ENCODE measurements around the gene AGTPBP1.
"Not testable (repeated sequence)": the region's sequence is repeated elsewhere in the genome, so short reads cannot be mapped to it uniquely, and the experiment has no call there.

Gene AGTPBP1

DNA sequence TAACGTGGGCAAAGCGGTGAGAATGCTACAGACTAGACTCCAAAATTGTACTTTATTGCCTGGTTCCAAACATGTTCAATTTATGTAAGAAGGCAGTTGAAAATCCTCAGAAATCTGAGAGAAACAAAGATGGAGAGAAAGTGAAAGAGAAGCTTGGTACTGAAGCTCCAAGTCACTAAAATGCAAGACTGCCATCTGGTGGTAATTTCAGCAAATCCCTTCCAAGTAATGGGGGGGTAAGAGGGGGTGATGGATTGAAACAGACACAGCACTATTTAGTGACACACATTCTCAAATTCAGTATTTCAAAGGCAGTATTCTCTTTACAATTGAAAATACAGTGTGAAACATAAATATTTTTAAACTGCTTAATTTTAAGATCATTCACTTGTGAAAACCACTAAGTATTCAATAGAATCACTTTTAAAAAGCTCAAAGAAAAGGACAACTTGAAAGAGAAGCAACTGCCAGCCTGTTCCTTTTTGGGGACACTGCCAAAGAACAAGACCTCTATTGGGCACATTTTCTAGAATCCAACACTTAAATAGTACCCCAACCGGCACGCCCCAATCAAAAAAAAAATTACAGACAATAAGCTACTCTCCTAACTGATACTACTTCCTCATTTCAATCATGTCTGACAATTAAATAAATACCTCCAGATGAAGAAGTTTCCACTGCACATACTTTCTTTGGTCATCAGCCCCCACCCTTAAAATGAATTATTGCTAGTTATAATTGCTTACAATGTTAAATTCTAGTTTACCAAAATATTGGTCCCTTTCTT is 131.5 kb downstream of the AGTPBP1 start:
- DNase-seq, result peak in 5 of 6 experiments; percentile 3 to 72 (median 51)

DNA sequence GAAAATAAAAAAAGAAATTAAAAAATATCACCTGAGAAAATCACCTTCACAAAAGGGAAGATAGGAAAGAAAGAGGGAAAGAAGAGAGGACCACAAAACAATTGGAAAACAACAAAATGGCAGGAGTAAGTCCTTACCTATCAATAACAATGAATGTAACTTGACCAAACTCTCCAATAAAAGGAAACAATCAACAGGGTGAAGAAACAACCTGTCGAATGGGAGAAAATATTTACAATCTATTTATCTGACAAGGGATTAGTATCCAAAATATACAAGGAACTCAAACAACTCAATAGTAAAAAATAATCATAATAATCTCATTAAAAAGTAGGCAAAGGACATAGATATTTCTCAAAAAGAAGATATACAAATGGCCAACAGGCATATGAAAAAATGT is 135.8 kb downstream of the AGTPBP1 start:
- DNase-seq, result no peak

DNA sequence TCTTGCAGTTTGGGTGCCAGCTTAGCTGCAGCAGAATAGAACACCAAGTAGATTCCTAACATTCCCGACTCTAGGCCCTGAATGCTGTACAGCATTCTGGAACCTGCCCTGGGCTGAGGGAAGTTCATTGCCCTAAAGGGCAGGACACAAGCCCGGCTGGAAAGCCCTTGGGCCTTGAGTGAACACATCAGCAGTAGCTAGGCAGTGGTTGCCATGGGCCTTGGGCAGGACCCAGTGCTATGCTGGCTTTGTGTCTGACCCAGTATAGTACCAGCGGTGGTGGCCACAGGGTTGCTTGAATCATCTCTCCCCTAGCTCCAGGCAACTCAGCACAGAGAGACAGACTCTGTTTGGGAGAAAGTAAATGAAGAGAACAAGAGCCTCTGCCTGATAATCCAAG is 137.8 kb downstream of the AGTPBP1 start:
- no peak for DNase-seq

DNA sequence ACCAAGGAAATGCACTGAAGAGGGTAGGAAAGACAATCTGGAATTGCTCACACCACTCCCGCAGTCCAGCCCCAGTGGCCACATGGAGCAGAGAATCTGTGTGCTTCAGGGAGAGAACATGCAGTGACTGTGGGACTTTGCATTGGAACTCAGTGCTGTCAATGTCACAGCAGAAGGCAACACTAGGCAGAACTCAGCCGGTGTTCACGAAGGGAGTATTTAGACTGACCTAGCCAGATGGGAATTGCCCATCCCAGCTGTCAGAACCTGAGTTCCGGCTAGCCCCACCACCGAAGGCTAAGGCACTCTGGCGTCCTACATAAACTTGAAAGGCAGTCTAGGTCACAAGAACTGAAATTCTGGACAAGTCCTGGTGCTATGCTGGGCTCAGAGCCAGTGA is 139.0 kb downstream of the AGTPBP1 start:
- DNase-seq, result no peak

DNA sequence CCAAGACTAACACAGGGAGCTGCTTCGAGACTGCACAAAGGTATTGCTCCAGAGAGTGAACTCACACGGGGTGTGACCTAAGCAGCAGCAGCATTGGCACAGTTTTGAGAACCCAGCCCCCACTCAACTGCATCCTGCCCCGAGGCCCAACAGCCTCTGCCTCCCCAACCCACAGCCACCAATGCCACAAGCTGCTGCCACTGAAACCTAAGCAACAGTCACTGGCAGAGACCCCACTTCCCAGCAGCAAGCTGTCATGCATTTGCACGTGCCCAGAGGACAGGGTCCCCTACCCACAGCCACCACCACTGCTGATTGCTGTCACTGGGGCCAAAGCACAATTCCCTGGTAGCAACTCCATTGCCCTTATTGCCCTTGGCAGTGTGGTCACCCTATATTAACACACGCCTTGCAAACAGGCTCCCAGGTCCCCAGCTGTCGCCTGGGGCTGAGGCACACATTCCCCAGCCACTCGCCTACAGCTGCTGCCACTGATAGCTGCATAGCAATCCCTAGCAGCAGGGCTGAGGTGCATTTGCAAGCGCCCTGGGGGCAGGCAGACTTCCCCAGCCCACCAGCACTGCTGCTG is 141.0 kb downstream of the AGTPBP1 start:
- DNase-seq, result no peak

DNA sequence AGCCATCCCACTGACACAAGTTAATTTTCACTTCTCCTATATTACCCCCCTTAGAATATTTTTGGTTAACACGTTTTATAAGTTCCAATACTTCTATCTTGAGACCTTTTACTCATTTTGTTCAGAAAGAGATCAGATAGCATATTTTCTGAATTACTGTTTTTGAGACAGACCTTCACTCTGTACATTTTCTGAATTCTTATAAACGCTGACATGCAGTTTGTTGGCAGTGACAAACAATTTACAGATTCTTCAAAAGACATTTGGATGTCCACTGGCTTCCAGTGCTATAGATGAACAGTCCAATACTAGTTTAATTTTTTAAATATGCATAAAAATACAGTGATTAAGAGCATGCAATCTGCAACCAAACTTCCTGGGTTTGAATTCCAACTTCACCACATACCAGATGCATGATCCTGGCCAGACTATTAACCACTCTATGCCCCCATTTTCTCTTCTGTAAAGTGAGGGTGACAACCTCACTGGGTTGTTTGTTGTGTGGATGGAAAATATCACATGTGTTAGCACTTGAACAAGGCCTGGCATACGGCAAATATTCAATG is 142.1 kb downstream of the AGTPBP1 start:
- no peak for DNase-seq

DNA sequence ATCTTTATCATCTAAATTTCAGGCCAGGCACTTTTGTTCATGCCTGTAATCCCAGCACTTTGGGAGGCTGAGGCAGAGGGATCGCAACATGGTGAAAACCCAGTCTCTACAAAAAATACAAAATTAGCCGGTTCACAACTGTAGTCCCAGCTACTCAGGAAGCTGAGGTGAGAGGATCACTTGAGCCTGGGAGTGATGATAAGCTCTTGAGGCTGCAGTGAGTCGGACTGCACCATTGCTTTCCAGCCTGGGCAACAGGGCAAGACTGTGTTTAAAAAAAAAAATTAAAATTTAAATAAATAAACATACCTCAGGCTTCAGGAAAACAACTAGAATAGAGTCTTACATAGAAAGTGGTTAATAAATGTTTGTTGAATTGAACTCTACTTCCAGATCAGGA is 147.4 kb downstream of the AGTPBP1 start:
- no peak for DNase-seq

DNA sequence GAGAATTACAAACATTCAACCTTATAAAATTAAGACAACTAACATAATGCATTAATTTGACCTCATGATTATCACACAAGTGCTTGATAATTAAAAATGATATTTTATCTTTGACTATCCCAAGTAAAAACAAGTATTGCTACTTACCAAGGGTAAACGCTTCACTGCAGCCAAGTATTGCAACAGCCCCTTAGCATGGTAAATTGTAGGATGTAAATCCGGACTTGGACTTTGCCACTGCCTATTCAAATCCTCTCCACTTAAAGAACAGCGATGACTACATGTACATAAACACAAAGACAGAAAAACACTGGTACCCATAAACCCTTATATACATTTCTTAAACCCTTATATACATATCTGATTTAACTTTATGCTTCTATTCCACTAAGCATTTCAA is 155.1 kb downstream of the AGTPBP1 start:
- no peak for DNase-seq

DNA sequence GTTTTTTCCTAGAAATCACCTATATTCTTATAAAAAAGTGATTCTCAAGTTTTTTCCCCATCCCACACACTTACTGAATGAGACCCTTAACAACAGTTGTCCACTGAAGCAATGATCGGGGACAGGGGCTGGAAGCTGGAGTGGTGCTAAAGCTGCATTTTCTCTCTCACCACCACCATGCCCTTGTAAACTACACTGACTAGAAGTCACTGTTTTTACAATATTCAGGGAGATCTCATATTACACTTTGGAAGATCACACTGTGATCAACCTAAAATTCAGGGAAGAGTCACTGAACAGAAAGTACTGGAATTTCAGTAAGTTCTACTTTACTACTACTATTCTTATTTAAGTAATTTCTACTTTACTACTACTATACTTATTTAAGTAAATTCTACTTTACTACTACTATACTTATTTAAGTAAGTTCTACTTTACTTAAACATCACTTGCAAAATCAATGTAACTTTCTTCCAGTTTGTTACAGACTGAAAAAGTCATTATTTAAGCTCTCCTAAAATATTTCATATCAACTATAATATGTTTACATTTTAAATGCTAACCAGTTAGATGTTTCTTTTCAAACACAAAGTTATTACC is 164.3 kb downstream of the AGTPBP1 start:
- DNase-seq, result no peak

DNA sequence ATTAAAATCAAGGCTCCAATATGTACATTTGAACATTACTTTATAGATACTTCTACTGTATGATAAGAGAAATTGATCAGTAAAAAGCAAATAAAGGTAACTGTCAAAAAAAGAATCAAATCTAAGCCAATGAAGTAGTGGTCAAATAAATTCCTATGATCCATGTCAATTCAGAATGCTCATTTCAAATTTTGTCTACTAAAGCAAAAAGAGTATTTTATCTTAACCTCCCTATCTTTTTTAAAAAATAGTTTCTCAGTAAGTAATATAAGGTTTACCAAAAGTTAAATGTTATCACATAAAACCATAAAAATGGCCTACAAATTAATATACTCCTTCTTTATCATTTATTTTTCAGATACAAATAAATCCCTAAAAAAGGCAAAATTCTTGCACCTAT is 165.9 kb downstream of the AGTPBP1 start:
- no peak for DNase-seq

DNA sequence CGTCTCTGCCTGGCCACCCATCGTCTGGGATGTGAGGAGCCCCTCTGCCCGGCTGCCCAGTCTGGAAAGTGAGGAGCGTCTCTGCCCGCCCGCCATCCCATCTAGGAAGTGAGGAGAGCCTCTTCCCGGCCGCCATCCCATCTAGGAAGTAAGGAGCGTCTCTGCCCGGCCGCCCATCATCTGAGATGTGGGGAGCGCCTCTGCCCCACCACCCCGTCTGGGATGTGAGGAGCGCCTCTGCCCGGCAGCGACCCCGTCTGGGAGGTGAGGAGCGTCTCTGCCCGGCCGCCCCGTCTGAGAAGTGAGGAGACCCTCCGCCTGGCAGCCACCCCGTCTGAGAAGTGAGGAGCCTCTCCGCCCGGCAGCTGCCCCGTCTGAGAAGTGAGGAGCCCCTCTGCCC is 168.2 kb downstream of the AGTPBP1 start:
- DNase-seq, result not testable (repeated sequence)

DNA sequence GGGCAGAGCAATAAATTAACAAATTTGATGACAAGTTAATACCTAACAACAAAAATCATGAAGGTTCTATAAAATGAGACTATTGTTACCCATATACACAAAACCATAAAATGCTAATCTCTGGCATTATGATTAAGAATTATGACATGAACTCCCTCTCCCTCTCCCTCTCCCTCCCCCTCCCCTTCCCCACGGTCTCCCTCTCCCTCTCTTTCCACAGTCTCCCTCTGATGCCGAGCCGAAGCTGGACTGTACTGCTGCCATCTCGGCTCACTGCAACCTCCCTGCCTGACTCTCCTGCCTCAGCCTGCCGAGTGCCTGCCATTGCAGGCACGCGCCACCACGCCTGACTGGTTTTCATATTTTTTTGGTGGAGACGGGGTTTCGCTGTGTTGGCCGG is 168.8 kb downstream of the AGTPBP1 start:
- not testable (repeated sequence) for DNase-seq

DNA sequence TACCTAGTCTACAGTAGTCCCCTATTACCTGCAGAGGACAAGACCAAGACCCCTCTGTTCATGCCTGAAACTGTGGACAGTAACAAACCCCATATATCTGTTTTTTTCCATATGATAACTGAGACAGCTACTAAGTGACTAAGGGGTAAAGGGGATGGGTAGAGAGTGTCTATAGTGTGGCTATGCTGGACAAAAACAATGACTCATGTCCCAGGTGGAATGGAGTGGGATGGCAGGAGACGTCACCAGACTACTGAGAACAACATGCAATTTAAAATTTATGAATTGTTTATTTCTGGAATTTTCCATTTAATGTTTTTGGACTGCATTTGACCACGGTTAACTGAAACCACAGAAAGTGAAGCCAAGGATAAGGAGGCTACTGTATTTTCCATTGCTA is 171.8 kb downstream of the AGTPBP1 start:
- no peak for DNase-seq

DNA sequence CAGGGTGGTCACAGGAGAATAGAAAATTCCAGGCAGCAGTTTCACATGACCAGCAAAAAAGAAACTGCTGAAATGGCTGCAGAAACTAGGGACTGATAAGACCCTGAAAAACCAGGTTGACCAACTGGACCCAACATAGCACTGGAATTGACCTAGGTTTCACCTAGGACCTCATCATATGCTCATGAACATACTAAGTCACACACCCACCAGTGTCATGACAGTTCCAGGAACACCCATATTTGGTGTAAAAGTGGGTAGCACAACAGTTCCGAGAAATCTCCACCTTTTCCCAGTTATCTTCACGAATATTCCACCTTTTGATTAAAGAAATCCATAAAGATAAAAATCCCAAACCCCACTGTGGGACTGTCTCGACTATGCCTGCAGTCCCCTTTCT is 182.2 kb downstream of the AGTPBP1 start:
- DNase-seq, result no peak

DNA sequence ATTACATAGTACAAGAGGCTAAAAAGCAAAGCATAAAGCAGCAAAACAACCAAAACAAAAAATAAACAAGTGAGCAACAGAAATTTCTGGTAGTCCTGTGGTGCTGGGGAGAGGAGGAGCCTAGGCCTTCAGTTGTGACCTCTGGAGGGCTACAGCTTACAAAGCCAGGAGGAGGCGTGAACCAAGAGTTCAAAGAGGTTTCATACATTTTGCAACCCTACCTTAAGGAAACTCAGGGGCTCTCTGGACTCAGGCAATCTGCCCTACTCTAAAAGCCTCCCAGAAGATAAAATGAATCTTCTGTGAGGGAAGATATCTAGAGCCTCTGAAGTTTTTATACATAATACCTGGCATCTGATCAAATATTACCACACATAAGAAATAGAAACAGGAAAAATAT is 187.4 kb downstream of the AGTPBP1 start:
- DNase-seq, result no peak

DNA sequence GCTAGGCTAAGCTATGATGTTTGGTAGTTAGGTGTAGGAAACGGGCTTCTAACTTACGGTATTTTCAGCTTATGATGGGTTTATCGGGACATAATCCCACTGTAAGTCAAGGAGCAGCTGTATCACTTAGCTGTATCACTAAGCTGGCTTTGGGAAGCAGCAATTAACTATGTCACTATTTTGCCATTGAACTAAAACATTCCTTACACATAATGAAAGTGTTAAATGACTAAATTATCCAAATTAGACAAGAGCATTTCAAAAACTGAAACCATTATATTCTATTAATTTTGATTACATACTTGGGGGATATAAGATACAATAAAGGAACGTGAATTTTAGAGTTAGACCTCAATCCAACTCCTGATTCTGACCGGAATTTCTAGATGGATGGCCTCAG is 188.3 kb downstream of the AGTPBP1 start:
- no peak for DNase-seq

DNA sequence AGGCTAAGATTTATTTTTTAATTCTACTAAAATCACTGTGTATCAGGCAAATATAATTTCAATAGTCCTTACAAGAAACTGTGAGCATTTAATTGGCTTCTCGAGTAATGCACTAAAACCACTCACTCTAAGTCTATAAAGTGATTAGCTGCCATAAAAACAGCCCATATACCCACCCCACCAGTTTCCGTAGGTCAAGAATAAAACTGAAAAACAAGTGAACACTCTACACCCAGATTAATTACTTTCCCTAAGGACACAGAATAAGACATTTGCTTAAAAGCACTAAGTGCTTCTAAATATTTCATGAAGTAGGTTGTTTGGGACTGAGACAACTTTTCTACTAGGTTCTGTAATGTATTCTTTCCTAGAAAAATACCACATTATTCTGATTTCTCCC is 194.2 kb downstream of the AGTPBP1 start:
- DNase-seq, result no peak

DNA sequence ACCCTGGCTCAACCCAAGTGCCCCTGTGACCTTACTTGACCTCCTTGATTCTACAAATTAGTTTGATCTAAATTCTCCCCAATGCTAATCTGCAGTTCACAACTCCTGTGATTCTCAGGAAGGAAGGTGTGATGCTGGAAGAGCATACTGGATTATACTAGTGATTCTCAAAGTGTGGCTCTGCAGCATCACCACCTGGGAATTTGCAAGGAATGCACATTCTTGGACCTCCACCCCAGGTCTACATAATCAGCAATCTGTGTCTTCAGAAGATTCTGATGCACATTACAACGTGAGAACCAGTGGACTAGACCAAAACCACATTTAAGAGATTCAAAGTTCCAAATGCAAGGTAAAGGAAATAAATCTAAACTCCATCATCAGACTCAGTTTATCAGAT is 198.6 kb downstream of the AGTPBP1 start:
- no peak for DNase-seq

DNA sequence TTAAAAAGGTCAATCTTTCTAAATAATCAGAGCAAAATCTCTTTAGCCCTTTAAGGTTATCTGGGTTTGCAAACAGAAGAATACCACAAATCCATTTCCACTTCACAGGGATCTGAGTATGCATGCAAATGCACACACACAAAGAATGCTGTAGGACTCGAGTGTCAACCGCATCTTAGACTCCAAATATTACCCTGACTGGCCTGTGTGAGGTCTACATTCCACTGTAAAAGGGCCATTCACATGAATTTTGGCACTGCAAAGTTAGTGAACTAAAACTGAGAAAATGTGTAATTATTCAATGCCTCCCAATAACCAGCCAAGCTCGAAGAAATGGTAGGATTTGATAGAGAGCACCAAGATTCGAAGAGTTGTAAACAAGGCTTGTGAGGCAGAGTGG is 199.9 kb downstream of the AGTPBP1 start:
- DNase-seq, result no peak

DNA sequence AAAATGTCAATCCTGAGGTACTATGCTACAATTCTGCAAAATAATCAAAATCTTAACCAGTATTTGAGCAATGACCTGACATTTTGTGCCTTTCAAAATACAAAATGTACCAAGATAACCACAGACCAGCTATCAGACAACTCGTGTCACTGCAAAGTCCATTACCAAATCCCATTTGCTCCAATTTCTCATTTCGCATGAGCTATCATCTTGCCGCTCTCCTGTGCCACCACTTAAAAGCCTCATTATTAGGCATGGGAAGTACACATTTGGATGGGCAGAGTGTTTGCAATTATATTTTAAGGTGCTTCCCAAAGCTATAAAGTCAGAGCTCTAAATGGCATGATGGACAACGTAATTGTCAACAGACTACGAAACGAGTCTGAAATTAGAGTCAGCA is 205.2 kb downstream of the AGTPBP1 start:
- no peak for DNase-seq

DNA sequence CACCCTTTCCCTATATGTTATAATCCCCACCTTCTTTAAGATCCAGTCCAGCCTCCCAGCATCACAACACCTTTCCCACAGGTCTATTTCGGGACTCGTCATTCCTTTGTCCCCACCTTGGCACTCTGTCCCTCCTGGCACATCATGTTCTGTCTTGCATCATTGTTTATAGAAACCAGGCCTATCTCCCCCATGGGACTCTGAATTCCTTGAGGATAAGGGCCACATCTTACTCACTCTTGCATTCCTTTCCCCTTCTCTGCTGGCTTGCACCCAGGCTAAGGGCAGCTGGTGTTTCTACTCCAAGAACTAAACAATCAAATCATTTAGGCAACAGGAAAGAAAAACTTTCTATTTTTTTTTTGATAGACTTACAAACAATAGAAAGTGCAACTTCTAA is 205.7 kb downstream of the AGTPBP1 start:
- DNase-seq, result no peak

DNA sequence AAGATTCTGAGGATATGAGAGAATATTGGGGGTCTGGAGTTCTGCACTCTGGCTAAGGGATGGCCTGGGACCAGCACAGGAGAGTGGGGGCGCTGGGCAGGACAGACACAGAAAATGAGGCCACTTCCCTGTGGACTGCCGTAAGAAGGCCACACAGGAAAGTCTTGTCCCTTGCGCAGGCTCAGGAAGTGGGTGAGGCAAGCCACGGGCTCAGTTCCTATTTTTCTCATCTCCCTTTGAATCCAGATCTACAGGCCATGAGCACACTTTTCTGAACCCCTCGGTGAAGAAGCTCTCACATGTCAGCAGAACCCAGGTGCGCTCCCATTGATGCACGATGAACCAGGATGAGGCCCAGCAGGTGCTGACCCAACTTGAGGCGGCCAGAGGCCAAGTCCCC is 207.4 kb downstream of the AGTPBP1 start:
- DNase-seq, result no peak

DNA sequence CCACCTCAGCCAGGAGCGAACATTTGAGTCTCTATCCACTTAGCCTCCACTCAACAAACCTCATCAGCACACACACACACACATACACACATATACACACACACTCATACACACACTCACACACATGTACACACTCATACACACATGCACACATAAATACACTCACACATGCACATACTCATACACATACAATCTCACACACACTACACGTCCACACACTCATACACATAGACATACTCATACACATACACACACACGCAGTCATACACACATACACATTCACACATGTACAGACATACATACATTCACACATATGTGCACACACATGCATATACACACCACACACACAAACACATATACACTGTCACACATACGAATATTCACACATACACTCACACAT is 208.2 kb downstream of the AGTPBP1 start:
- DNase-seq, result no peak

DNA sequence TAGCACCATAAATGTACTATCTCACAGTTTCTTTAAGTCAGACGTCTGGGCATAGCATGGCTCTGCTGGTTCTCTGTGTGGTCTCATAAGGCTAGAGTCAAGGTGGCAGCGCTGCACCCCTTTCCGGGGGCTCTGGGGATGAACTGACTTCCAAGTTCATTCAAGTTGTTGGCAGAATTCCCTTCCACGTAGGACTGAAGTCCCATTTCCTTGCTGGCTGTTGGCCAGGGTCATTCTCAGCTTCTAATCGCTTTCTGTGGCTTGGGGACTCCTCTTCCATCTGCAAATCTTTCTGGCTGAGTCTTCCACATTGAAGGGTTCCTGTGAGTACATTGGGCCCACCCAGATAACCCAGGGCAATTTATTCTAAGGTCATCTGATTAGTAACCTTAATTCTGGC is 211.0 kb downstream of the AGTPBP1 start:
- DNase-seq, result no peak

All from stimulated activated naive CD4-positive, alpha-beta T cell (primary cell).